GM21360 (cell line): Measurements from ENCODE around the gene C16orf95.
"Not testable (repeated sequence)": the region's sequence is repeated elsewhere in the genome, so short reads cannot be mapped to it uniquely, and the experiment has no call there.

Experiments
- ATAC-seq: cut with Tn5 transposase; IDR thresholded peaks from one replicate; pipeline ENCODE4 v1.9.1; 2021; ENCODE audit warnings: mild to moderate bottlenecking, moderate library complexity; ENCODE audit not compliant: unreplicated experiment

C16orf95 gene

GRCh38 chr16:87259431-87259830 lies 57.8 kb downstream of the C16orf95 start:
- ATAC-seq = no peak

DNA sequence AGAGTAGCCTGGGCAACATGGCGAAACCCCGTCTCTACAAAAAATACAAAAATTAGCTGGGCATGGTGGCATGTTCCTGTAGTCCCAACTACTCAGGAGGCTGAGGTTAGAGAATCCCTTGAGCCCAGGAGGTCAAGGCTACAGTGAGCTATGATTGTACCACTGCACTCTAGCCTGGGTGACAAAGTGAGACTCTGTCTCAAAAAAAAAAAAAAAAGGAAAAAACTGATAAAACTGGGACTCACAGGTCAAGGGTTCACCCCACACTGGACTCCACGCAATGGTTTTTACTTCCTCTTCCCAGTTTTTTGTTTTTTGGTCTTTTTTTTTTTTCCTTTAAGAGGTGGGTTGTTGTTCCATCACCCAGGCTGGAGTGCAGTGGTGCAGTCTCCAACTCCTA lies 58.5 kb downstream of the C16orf95 start:
- not testable (repeated sequence) for ATAC-seq

DNA sequence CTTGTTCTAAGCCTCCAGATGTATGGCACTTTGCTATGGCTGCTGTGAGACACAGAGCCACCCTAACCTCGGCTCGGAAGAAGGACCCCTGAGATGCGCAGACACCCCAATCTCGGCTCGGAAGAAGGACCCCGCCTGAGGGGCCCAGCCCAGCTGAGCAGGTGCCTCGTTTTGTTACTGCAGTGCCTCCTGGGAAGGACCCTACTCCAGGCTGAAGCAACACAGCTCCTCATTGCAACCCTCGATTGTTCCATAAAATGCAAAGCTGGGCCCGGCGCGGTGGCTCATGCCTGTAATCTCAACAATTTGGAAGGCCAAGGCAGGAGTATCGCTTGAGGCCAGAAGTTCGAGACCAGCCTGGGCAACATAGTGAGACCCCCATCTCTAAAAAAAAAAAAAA lies 61.3 kb downstream of the C16orf95 start:
- no peak for ATAC-seq

- ATAC-seq = no peak
These were observed 62.5 kb downstream of the C16orf95 start for GRCh38 chr16:87254734-87255133.

GRCh38 chr16:87254296-87254695 lies 62.9 kb downstream of the C16orf95 start:
- no peak for ATAC-seq

GRCh38 chr16:87253536-87253935 lies 63.7 kb downstream of the C16orf95 start:
- no peak for ATAC-seq
